GM18520 (cell line): ENCODE measurements around the gene PASK.
"Not testable (repeated sequence)": the region's sequence is repeated elsewhere in the genome, so short reads cannot be mapped to it uniquely, and the experiment has no call there.

Source experiments
- ATAC-seq: cut with Tn5 transposase; IDR thresholded peaks from one replicate; pipeline ENCODE4 v1.9.1; 2021; ENCODE audit not compliant: unreplicated experiment

PASK gene

GRCh38 chr2:241108271-241109209 lies 40.7 kb downstream of the PASK start:
- no peak for ATAC-seq

DNA sequence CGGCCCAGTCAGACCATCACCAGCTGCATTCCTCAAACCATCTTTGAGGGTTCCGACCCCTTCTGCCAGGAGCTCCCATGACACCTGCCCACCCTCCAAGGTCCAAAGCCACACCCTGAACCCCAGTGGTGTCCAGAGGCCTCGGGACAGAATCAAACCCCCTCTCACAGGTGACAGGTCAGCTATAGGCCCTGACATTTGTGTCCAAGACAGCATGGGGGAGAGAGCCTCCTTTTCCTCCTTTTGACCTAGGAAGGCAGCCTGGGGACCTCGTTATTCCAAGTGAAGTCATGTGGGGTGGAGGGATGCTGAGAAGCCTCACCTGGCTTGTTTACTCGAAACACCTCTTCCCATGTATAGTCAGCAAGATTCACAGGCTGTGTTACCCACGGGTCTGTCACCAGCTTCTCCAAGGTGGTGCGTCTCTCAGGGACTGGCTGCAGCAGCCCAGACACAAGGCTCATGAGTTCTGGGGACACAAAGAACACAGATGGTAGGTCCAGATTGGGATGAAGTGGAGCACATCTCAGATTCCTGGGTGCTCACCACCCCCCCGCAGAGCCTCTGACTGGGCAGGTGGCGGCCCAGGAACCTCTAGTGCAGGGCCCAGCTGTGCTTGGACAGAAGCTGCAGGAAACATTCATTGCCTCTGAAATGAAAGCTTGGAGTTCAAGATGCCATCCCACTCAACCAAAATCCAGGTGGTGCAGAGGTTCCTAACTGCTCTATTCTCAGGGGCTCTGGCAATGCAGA lies 42.1 kb downstream of the PASK start:
- ATAC-seq: no peak

DNA sequence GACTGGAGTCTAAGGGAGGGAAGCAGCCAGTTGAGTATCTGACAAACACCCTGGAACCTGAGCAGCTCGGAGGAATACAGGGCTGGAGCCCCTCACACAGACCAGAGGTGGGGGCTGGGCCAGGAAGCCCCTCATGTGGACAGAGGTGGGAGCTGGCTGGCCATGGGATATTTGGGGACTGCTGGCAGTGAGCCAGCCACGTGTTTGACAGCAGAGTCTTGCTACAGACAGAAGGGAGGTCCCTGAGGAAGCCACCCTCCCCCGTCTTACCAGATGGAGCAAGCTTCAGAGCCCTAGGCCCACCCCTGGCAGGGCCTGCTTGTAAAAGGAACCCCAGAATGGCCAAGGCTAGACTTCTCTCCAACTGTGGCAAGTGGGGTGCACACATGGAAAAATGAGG lies 43.6 kb downstream of the PASK start:
- ATAC-seq: no peak

DNA sequence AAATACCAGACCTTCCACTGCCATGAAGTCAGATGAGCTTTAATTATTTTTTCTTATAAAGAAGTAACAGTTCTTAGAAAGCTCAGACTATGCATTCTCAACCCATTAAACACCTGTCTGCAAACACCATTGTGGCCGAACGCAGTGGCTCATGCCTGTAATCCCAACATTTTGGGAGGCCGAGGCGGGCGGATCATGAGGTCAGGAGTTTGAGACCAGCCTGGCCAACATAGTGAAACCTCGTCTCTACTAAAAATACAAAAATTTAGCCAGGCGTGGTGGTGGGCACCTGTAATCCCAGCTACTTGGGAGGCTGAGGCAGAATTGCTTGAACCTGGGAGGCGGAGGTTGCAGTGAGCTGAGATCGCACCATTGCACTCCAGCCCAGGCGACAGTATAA lies 44.7 kb downstream of the PASK start:
- ATAC-seq: not testable (repeated sequence)

DNA sequence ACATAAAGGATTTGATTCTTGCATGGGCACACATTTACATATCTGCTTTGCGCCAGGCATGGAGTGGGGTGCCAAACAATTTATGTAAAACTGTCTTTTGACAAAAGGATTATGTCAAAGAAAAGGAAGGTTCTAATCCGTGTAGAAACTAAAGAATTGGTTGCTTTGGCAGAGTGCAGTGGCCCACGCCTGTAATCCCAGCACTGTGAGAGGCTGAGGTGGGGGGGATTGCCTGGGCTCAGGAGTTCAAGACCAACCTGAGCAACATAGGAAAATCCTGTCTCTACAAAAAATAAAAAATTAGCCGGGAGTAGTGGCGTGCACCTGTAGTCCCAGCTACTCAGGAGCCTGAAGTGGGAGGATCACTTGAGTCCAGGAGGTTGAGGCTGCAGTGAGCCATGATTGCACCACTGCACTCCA lies 46.1 kb downstream of the PASK start:
- ATAC-seq: no peak

GRCh38 chr2:241102239-241102803 lies 47.0 kb downstream of the PASK start, which contains the start of gene MTERF4:
TSS of gene MTERF4 (minus strand) at chr2:241102287. CDS start at chr2:241102273, 14 bp downstream.
- peak; percentile 78 for ATAC-seq

DNA sequence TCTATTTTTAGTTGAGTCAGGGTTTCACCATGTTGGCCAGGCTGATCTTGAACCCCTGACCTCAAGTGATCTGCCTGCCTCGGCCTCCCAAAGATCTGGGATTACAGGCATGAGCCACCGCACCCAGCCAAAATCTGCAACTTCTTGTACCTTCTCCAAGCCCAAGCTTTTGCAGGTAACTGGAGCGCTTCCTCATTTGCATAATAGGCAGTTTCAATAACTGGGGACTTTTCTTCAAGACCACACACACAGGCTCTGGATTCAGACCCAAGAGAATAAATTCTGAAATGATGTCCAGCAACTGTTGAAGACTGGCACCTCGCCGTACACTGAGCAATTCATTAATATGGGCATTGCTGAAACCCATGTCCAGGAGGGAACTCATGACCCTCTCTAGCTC lies 50.0 kb downstream of the PASK start:
- no peak for ATAC-seq

DNA sequence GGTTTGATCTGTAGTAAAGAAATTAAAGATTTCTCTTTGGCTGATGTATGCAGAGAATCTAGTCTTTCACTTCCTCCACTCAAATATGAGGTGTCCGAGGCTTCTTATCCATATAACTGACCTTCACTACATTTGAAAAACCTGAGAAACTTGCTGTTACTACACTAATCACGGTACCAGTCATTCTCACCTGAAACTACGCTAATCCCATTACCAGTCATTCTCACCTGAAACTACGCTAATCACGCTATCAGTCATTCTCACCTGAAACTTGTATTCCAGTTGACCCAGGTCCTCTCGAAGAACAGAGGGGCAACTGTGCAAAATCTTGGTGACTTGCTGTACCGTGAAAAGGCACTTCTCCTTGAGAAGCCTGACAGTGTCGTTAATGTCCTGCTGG lies 52.3 kb downstream of the PASK start:
- no peak for ATAC-seq

- no peak for ATAC-seq
These were observed 53.5 kb downstream of the PASK start for GRCh38 chr2:241095594-241096290.

- no peak for ATAC-seq
These were observed 54.3 kb downstream of the PASK start for GRCh38 chr2:241094924-241095420.

DNA sequence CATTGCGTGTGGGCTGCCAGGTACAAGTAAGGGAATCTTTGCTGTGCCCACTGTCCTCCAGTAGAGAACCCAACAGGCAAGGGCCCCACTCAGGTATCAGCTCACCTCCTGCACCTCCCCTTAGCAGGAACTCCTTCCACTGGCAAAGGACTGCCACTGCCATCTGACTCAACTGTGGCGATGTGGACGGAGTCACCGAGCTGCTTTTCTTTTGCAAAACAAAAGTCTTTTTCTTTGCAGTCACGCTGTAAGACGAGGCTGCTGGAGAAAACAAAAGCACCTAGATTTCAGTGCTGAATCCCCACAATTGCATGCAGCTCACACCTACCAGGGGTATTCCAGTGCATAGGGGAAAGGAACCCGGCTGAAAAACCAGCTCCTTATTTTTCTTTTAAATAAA lies 55.1 kb downstream of the PASK start:
- ATAC-seq: no peak

- ATAC-seq: not testable (repeated sequence)
These were observed 56.0 kb downstream of the PASK start for GRCh38 chr2:241093133-241093781.

DNA sequence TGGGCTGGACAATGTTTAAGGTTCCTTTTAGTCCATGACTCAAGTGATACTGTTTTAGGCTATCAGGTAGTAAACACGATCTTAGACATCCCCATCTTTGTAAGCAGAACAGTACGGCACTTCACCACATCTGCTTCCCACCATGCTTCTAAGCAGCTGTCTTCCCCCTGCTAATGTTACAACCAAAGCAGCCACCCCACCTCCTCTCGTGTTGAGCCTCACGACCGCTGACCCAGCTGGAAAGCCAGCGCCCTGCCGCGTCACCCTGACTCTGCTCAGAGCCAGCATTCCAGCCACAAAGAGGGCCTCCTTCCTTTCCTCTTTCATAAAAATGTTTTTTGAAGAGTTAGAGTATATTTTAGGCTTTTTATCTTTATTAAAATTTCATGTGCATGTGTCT lies 56.6 kb downstream of the PASK start:
- no peak for ATAC-seq

DNA sequence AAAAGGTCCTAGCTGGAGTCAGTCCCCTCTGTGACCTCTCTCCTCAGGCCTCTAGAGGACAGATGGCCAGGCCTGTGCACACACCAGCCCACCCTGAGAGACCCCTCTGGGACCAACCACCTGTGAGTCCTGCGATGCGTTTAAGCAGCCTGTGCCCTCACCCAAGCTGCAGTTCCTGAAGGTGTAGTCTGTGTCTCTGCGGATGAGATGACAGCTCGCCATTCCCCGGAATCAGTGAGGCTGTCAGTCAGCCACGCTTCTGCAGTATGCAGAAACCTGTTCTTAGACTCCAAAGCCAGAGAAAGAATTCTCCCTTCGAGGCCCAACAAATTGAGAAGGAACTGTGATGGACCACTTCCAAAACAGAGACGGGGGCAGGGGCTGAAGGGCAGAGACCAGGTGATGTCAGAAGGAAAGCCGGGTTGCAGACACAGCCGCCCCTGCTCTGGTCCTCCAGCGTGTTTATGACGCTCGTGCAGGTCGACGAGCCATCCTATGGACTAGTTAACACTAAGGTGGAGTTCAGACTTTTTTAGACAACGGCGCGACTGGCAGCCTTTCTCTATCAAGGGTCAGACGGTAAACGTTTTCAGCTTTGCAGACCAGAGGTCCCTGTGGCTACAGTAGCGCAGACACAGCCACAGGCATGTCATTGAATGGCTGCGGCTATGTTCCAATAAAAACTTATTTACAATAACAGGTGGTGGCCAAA lies 57.4 kb downstream of the PASK start:
- ATAC-seq: no peak

- no peak for ATAC-seq
These were observed 58.1 kb downstream of the PASK start for GRCh38 chr2:241091201-241091600.

GRCh38 chr2:241088791-241089732 lies 60.2 kb downstream of the PASK start:
- no peak for ATAC-seq

DNA sequence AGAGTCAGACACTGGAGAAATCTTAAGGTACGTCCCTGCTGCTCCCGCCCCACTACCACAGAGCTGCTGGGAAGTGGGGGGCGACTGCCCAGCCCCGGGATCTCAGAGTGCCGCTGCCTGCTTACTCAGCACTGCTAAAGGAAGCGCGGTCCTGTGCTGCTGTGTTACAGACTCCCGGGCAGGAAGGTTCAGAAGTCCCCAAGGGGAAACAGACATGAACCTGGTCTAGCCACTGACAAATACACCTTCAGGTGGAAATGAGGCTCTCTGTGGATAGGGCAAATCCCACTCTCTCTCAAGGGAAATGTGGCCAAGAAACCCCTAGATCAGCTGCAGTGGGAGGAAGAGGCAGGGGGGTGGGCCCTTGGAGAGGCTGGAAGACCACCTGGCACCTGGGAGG lies 60.9 kb downstream of the PASK start:
- ATAC-seq: no peak

- ATAC-seq: peak; percentile 72
These were observed 61.6 kb downstream of the PASK start for GRCh38 chr2:241087420-241088268.
